NCI-H1105 treated with DMSO at 0.1 percent for 48 hours (cell line): ENCODE data around the gene KMT2C.

Source experiments
- DNase-seq: peaks from one replicate; lab custom pipeline; 2025; lab: John Stamatoyannopoulos, UW

Gene KMT2C

GRCh38 chr7:152103691-152104090, 332.1 kb downstream of the KMT2C start:
- no peak for DNase-seq

DNA sequence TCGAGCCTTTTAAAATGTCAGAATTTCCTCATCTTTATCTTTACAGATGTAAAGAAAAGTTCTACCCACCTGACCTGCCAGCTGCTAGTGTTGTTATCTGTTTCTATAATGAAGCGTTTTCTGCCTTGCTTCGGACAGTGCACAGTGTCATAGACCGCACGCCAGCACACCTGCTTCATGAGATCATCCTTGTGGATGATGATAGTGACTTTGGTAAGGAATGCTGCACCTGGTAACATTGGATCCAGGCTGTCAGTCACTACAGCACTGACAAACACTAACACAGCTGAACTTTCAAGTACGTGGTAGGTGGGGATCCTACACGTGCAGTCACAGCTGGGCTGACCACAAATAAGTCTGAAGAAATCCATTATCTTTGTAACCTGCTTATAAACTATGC, 332.7 kb downstream of the KMT2C start:
- no peak for DNase-seq

- no peak for DNase-seq
These were observed 338.5 kb downstream of the KMT2C start for GRCh38 chr7:152097330-152097729.

GRCh38 chr7:152095771-152096170, 340.0 kb downstream of the KMT2C start:
- DNase-seq = no peak

DNA sequence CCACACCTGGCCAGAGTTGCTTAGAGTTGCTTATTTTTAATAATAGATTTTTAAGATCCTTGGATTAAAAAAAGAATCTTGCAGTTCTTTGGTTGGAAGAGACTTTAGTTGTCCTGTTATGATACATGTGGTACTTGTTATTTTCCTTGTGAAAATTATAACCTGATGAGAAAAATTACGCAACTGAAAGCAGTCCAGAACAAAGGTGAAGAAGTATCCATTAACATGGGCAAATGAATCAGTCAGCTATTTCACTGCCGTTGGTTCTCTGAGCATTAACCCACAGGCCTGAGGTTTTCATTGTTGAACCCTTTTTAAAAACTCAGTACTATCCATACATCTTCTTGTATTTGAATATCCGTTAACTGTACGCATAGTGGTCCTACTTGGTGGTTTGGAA, 342.1 kb downstream of the KMT2C start:
- no peak for DNase-seq

DNA sequence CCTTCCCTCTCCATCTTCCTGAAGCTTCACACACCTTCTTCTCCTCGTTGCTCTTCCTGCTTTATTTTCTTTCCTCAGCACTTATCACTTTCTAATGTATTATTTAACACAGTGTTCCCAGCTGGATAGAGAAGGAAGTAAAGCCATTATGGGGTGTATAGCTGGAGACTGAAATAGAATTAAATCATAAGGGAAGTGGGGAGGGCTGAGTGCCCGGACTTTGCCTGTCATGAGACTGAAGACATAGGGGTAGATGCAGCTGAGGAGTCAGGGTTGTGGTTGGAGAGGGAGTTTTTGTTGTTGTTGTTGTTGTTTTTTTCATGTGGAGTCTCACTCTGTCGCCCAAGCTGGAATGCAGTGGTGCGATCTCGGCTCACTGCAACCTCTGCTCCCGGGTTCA, 345.1 kb downstream of the KMT2C start:
- DNase-seq = no peak

- DNase-seq = no peak
These were observed 346.6 kb downstream of the KMT2C start for GRCh38 chr7:152089183-152089582.

GRCh38 chr7:152086513-152086912, 349.3 kb downstream of the KMT2C start:
- no peak for DNase-seq

GRCh38 chr7:152085131-152085530, 350.7 kb downstream of the KMT2C start:
- no peak for DNase-seq
